GM19193 (cell line): ENCODE results near the gene MAGI2.

Experiments
- POLR2A ChIP-seq: IDR thresholded peaks from 4 replicates; pipeline ENCODE4 v1.6.1; 2011; ENCODE audit not compliant: insufficient read depth, insufficient read length; ENCODE audit errors: extremely low read depth

The MAGI2 gene

GRCh38 chr7:78178319-78178718 is 1275.1 kb downstream of the MAGI2 start:
- TF ChIP-seq POLR2A, result no peak

DNA sequence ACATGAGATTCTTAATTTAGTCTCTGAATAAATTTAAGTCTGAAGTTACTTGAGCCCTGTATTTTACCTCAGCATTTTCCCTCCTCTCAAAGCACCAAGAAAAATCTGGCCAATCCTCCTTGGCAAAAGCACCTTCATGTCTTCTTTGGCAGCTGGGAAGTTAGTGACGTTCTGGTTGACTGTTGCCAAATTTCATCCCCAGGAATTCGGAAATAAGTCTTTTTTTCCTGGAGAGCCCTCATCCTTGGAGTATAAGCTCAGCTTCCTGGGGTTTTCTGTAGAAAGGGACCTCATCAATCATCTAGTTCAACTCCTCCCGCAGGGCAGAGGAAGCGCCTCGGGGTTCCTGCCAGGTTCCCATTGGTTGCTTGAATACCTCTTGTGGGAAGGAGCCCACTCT is 1277.3 kb downstream of the MAGI2 start:
- no peak for TF ChIP-seq POLR2A

GRCh38 chr7:78175330-78176100 is 1278.0 kb downstream of the MAGI2 start:
- no peak for TF ChIP-seq POLR2A

- TF ChIP-seq POLR2A, result no peak
Observed at GRCh38 chr7:78173666-78174065, 1279.8 kb downstream of the MAGI2 start.

GRCh38 chr7:78172933-78173591 is 1280.4 kb downstream of the MAGI2 start:
- no peak for TF ChIP-seq POLR2A

DNA sequence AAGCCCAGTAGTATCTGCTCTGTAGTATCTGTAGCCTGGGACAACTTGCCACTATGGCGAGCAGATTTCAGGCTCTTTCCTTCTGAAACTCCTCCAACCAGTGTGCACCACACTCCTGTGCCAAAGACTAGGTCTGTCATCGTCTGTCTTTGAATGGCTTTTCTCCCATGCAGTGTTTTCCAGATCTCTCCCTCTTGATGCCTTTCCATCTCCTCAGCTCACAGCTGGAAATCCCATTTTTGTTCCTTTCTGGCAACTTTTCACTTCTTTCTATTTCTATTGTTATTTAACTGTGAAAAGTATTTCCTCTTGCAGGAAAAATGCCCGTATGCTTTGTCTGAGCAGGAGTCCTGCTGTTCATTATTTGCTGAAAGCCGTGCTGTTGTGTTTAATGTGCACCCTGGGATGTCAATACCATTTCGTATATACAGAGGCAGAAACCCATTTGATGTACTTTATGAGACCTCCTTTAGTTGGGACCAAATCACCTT is 1281.2 kb downstream of the MAGI2 start:
- TF ChIP-seq POLR2A, result no peak

DNA sequence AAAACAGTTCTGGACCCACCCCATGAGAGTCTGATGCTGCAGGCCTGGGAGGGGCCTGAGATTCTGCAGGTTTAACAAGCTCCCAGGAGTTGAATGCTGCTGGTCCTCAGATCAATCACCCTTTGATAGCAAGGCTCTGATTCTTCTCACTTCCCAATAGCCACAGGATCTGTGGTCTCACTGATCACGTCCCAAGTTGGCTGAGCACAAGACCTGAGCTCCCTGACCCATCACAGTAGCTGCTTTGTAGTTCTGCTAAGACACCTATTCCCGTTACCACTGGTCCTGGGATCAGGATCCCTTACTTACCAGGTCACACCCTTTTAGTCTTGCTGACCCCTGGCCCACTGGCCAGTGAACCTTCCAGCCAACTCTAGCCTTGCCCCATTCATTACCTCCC is 1282.1 kb downstream of the MAGI2 start:
- TF ChIP-seq POLR2A, result no peak

GRCh38 chr7:78170815-78171214 is 1282.7 kb downstream of the MAGI2 start:
- no peak for TF ChIP-seq POLR2A

DNA sequence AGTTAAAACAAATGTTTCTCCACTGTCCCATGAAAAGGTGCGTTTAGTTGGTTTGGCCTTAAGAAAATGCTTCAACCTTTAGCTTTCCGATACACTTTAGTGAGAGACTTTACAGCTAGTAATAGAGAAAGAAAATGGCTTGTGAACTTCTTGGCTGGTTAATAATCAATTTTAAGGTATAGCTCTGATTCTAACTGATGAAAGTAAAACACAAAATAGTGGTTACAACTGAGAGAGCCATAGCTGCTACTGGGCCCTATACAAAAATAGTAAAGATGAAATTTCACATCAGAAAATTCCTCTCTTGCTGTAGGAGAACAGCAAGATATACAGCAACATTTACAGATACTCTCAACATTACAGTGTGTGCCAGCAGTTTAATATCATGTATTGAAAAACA is 1283.5 kb downstream of the MAGI2 start:
- no peak for TF ChIP-seq POLR2A

DNA sequence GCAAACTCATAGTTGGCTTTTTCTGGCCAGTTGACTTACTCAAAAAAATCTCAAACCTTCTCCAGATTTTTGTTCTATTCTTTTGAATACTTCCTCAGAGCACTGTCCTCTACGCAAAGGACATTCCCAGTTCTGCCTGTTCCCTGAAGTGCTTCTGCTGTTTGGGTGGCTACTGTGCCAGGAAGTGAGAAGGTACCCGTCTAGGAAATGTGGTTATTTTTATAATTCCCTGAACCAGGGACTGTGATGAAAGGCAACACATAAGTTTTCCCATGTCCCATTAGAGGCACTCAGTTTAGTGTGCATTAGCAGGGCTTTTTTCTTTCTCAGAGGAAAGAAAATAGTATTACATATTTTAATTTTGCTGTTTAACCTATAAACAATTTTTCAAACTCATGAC is 1284.6 kb downstream of the MAGI2 start:
- TF ChIP-seq POLR2A, result no peak

DNA sequence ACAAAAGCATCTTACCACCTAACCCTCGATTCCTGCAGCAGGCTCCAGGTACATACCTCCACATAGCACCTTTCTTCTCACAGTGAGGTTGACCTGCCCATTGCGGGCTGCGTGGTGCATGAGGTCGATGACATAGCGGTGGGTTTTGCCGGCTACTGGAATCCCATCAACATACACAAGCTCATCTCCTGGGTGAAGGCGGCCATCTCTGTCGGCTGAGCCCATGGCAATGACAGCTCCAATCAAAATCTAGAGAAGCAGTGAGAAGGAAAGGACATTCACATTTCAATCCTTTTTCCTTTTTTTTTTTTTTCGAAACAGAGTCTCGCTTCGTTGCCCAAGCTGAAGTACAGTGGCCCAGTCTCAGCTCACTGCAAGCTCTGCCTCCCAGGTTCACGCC is 1285.6 kb downstream of the MAGI2 start:
- no peak for TF ChIP-seq POLR2A

DNA sequence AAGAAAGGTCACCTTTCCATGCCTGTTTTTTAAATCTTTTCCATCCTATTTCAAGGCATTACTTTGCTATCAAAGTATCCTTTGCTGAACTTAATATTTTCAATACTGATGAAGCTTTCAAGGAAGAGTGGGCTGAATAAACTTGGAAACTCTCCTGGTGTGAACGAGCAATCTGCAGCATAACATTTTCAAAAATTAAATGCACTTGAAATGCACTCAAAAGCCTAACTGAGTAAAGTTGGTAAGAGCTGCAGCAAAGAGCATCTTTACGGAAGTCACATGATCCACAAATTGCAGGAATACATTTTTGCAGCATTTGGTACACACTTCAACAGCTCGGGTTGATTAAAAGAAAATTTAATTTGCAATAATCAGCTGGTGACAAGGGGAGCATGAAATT is 1287.6 kb downstream of the MAGI2 start:
- TF ChIP-seq POLR2A, result no peak

DNA sequence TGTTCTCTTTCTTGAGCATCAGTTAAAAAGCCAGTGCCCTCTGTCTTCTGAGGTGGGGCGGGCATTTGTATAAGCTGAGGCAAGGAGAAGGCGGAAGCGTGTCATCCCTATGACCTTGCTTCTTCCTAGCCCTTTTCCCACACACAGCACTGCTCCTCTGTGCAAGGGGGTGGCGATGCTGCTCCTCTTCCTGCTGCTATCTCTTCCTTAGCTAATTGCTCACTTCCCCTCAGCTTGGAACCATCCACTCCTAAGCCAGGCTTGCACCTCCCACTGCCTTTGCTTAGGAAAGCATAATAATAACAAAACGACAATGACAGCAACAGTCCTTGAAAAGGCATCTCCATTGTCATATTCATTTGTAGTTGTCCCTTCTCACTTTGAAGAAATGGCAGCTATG is 1288.0 kb downstream of the MAGI2 start:
- TF ChIP-seq POLR2A, result no peak

GRCh38 chr7:78164459-78164858 is 1289.0 kb downstream of the MAGI2 start:
- no peak for TF ChIP-seq POLR2A

DNA sequence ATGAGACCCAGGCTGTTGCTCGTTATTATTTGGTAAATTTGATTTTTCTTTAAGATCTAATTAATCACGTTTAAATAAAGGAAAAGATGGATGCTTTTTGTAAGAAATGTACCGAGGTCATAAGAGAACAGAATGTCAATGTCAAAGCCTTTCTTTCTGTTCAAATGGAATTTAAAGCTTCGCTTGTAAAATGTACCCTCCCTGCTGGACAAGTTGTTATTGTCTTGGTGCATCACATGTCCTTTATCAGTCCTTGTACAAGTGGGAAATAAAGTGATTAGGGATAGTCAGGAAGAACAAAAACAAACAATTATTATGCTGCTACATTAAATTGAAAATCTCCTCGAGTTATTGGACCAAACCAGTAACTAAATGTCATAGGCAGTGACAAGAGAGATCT is 1291.7 kb downstream of the MAGI2 start:
- TF ChIP-seq POLR2A, result no peak

GRCh38 chr7:78159545-78159944 is 1293.9 kb downstream of the MAGI2 start:
- no peak for TF ChIP-seq POLR2A
